GM12864 (cell line): ENCODE data around the gene PSMD11.

Experiments
- DNase-seq: peaks from one replicate; pipeline ENCODE4 v3.0.0-alpha.2; 2011; ENCODE audit warnings: low read depth
- H3K4me3 ChIP-seq: 2 replicates; pipeline ENCODE4 v1.5.1; 2011; ENCODE audit warnings: mild to moderate bottlenecking, low read depth, low read length, control low read depth
- TF ChIP-seq, protein P1 (sequence below): IDR thresholded peaks from 2 replicates; pipeline ENCODE4 v1.5.1; 2011; ENCODE audit warnings: low read depth, mild to moderate bottlenecking, moderate library complexity, low read length, control low read depth, inconsistent platforms; ENCODE audit errors: missing control alignments

Gene PSMD11

DNA sequence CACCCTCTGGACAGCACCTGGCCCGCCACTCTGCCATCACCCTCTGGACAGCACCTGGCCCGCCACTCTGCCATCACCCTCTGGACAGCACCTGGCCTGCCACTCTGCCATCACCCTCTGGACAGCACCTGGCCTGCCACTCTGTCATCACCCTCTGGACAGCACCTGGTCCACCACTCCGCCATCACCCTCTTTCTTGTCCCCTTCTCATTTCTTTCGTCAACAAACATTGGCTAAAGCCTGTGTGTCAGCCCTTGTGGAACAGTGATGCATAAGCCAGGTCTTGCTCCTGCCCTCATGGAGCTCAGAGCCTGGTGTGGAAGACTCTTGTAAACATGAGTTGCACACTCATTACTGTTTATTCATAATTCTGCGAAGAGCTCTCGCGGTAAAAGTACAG, 73.7 kb downstream of the PSMD11 start:
- no peak for DNase-seq
- TF ChIP-seq, protein P1, sequence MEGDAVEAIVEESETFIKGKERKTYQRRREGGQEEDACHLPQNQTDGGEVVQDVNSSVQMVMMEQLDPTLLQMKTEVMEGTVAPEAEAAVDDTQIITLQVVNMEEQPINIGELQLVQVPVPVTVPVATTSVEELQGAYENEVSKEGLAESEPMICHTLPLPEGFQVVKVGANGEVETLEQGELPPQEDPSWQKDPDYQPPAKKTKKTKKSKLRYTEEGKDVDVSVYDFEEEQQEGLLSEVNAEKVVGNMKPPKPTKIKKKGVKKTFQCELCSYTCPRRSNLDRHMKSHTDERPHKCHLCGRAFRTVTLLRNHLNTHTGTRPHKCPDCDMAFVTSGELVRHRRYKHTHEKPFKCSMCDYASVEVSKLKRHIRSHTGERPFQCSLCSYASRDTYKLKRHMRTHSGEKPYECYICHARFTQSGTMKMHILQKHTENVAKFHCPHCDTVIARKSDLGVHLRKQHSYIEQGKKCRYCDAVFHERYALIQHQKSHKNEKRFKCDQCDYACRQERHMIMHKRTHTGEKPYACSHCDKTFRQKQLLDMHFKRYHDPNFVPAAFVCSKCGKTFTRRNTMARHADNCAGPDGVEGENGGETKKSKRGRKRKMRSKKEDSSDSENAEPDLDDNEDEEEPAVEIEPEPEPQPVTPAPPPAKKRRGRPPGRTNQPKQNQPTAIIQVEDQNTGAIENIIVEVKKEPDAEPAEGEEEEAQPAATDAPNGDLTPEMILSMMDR: no peak
- H3K4me3 ChIP-seq: no peak overlapping the region

DNA sequence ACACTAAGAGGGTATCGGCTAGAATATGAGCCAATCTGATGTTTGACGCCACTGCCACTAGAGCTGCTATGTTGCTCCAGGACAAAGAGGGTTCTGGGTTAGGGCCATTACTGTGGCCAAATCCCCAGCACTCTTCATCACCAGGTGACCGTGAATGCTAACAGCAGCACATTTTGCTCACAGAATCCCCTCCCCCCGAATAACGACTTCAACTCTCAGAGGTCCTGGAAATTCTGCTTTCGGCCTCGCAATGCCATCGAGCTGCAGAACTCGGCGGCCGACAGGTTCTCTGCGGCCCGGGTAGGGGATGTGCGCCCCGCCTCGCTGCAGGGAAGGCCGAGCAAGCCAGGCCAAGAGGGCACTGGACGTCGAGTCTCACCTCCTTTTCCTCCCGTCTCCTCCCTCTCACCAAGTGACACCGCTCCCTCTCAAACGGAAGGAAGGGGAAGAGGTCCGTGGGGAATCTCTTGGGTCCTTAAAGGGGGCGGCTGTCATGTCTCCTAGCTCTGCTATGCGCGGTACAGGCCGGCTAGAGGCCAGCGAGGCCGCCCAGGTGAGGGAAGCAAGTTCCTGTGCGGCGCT, 74.4 kb downstream of the PSMD11 start:
- H3K4me3 ChIP-seq: peak overlapping the region; percentile 32; the same call in 1 of the 2 replicates
- TF ChIP-seq, protein P1: no peak
- DNase-seq: no peak

DNA sequence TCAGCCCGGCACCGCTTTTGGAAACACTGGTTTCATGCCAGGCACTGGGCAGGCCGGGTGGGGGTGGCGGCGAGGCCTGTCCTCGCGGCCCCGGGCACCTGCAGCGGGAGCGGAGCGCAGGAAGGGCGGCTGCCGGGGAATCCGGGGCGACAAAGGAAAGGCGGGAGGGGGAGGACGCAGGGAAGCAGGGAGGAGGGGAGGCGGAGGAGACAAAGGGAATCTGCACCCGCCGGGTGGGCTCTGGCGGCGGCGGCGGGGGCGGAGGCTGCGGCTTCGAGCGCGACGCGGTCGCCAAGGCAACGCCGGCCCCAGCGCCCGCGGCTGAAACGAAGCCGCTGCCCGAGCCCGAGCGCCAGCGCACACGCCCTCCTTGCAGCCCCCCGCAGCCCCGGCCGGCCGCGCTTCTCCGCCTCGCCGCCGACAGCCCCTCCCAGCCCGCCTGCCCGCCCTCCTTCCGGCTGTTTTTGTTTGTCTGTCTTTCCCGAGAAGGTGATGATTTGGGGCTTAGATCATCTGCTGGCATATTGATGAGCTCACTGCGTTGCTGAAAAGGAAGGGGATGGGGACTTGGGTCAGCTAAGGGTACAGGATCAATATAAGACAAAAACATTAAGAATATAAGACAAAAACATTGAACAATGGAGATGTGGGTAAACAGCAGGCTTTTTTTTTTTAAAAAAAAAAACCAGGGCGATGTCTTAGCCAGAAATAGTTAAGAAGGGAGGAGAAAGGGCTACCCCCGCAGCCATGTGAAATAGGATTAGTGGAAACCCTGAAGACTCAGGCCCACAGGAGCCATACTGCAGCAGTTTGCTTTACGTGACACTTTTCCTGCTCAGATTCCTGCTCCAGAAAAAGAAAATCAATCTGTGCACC, 75.2 kb downstream of the PSMD11 start:
- H3K4me3 ChIP-seq: peak overlapping the region; percentile 32
- TF ChIP-seq, protein P1: no peak
- DNase-seq: no peak

DNA sequence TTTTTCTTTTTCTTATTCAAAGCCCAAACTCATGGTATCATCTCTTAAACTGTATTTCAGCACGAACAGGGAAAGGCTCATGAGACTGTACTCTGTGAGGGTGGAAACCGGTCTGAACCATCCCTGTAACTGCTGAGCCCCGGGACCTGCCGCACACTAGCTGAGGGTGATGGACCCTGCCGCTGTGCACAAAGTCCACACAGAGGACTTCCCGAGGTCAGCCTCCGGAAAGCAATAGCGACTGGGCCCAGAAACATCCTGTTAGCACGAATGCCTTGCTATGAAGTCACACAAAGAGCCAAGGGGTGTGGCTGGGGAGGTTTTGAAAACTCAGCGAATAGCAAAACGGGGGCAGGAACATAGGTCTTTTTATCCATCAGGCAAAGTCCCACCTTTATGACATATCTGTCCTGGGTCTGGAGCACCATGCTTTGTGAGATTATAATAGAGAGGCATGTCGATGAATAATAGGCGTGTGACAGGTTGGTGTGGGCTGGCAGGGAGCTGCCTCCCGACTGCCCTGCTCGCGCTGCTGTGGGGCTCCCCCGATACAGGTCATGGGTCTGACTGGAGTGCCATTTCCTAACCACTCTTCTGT, 75.9 kb downstream of the PSMD11 start:
- TF ChIP-seq, protein P1: no peak
- no peak for DNase-seq
- peak overlapping the region; percentile 32 for H3K4me3 ChIP-seq

DNA sequence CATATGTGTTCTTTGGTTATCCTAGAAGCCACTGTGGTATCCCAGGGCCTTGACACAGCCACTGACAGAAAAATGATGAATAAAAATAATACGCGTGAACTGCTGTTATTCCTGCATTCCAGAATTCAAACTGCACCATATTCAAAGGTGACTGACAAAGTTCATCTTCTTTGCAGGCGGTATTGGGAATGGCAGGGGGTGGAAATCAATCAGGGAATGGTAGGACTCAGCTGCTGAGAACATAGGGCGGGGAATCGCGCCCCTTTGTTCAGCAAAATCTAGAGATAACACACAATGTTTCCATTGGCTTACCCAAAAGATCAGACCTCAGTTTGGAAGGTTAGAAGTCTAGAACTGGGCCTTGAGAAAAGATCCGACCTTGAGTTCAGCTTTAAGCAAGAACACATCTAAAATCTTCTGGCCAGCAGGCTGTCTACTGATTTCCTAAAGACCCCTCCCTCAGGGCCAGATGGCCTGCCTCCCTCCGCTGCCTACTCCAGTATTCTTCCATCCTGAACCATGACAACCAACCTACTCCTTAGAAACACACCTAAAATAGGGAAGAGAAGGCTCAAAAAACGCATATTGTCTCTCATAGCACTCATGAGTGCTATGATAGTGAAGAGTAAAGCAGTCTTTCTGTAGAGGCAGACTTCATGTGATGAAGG, 76.6 kb downstream of the PSMD11 start:
- H3K4me3 ChIP-seq: no peak overlapping the region
- no peak for DNase-seq
- TF ChIP-seq, protein P1: no peak

DNA sequence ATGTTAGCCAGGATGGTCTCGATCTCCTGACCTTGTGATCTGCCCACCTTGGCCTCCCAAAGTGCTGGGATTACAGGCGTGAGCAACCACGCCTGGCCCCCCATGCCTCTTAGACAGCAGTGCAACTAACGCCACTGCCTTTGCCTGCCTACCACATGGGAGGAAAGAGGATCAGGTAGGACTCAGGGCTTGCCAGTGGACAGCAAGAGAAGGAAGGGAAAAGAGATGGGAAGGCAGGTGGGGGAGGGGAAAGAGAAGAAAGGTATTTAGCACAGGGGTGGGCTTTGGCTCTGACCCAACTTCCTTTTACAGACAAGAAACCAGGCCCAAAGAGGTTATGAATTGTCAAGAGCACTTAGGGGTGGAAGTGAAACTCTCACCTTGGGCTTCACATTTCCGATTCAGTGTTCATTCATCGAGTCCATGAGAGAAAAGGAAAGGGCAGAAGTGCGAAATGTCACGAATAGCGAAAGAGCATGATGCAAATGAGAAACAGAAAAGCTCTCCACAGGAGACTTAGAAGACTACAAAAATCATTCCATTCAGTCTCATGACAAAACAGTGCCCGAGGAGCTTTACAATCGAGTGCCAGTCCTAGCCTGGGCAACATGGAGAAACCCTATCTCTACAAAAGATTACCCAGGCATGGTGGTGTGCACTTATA, 78.8 kb downstream of the PSMD11 start:
- DNase-seq: peak; percentile 98
- TF ChIP-seq, protein P1: no peak
- H3K4me3 ChIP-seq: peak overlapping the region; percentile 37; the same call in 1 of the 2 replicates
